Activated naive CD8-positive, alpha-beta T cell treated with anti-CD3 and anti-CD28 coated beads, Interleukin-2, amount 50 U/mL, for 16 hours (primary cell): ENCODE results near the gene MAGEB3.

Experiments used
- DNase-seq: peaks from one replicate; pipeline ENCODE4 v3.0.0-alpha.2; 2020; ENCODE audit warnings: low read depth, low spot score

Gene MAGEB3

GRCh38 chrX:30278365-30278764, 47.9 kb downstream of the MAGEB3 start:
- DNase-seq, result no peak

DNA sequence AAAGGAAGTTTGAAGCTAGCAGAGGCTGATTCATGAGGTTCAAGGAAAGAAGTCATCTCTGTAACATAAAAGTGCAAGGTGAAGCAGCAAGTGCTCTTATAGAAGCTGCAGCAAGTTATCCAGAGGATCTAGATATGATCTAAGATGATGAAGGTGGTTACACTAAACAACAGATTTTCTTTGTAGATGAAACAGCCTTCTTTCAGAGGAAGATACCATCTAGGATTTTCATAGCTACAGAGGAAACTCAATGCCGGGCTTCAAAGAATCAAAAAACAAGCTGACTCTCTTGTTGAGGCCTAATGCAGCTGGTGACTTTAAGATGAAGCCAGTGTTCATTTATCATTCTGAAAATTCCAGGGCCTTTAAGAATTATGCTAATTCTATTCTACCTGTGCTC, 50.0 kb downstream of the MAGEB3 start:
- no peak for DNase-seq

DNA sequence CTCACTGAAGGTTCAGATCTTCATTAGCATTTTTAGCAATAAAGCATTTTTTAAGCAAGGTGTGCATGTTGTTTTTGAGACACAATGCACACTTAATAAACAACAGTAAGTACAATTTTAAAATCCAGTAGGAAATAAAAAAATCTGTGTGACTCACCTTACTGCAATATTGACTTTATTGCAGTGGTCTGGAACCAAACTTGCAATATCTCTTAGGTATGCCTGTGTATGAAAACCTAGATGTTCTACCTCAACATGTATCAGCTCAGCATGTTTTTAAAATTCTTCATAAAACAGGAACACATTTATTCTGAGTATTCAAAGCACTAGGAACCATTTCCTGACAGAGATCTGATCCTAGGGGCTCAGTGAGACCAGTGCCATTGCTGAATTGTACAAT, 52.1 kb downstream of the MAGEB3 start:
- DNase-seq, result no peak

DNA sequence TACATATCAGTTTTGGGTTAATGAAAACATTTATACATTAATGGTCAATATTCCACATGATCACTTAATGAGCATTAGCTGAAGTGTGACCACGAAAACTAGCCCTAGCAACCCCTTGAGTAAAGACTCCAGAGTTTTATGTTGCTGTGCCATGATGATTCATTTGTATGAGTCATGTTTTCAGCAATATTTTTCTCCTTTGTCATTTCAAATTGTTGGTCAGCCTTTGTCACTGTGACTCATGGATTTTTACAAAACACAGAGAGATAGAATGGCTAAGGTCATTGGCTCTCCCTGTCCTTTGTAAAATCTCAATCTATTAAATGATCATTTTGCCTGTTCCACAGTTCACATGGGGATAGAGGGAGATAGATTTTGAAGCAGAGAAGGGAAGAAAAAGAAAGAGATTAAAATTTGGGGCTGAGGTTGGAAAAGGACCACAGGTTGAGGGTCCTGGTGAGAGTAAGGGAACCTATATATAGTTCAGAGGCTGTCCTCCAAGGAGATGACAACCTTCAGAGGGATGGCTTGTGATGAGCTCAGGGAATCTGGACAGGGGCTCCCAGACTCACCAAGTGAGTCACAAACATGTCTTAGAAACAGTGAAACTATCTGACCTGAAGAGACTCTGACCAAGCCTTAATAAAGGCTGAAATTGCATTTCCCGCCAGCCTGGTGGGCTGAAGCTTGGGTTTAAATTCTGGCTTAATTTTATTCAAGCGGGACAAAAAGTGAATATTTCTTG, 53.2 kb downstream of the MAGEB3 start:
- DNase-seq, result no peak
